GM21717 (cell line): ENCODE results near the gene SCN2B.
A peak's percentile ranks its signal among the peaks of the same experiment; 100 is the strongest.

Experiments
- ATAC-seq: cut with Tn5 transposase; IDR thresholded peaks from one replicate; pipeline ENCODE4 v1.9.1; 2021; ENCODE audit warnings: mild to moderate bottlenecking, moderate library complexity; ENCODE audit not compliant: unreplicated experiment

SCN2B gene

GRCh38 chr11:118154641-118155040, 21.8 kb downstream of the SCN2B start:
- ATAC-seq: no peak

GRCh38 chr11:118153976-118154375, 22.5 kb downstream of the SCN2B start:
- no peak for ATAC-seq

- no peak for ATAC-seq
Observed at GRCh38 chr11:118153516-118153915, 22.9 kb downstream of the SCN2B start.

- no peak for ATAC-seq
Observed at GRCh38 chr11:118152552-118153471, 23.6 kb downstream of the SCN2B start, which contains the start of gene SCN4B. Gene SCN4B, minus strand, starts transcription at chr11:118152823. Its CDS starts 150 bp downstream, at chr11:118152673.

GRCh38 chr11:118152020-118152551, 24.4 kb downstream of the SCN2B start:
- ATAC-seq: no peak

GRCh38 chr11:118151431-118151830, 25.0 kb downstream of the SCN2B start:
- no peak for ATAC-seq

- ATAC-seq: no peak
Observed at GRCh38 chr11:118149493-118149892, 26.9 kb downstream of the SCN2B start.

- no peak for ATAC-seq
Observed at GRCh38 chr11:118148856-118149255, 27.6 kb downstream of the SCN2B start.

- no peak for ATAC-seq
Observed at GRCh38 chr11:118148240-118148639, 28.2 kb downstream of the SCN2B start.

GRCh38 chr11:118147502-118147901, 28.9 kb downstream of the SCN2B start:
- no peak for ATAC-seq

GRCh38 chr11:118146554-118146953, 29.9 kb downstream of the SCN2B start:
- no peak for ATAC-seq

- peak; percentile 77 for ATAC-seq
Observed at GRCh38 chr11:118145285-118146227, 30.9 kb downstream of the SCN2B start.

GRCh38 chr11:118144301-118145268, 31.9 kb downstream of the SCN2B start:
- no peak for ATAC-seq

- ATAC-seq: no peak
Observed at GRCh38 chr11:118143661-118144185, 32.7 kb downstream of the SCN2B start.

GRCh38 chr11:118142809-118143208, 33.6 kb downstream of the SCN2B start:
- ATAC-seq: no peak

GRCh38 chr11:118142081-118142480, 34.4 kb downstream of the SCN2B start:
- no peak for ATAC-seq

- no peak for ATAC-seq
Observed at GRCh38 chr11:118139578-118139977, 36.9 kb downstream of the SCN2B start.

- ATAC-seq: no peak
Observed at GRCh38 chr11:118138839-118139420, 37.5 kb downstream of the SCN2B start.

- no peak for ATAC-seq
Observed at GRCh38 chr11:118136801-118137200, 39.6 kb downstream of the SCN2B start.
